Body of pancreas (tissue), 4 donors: ENCODE measurements around the gene SEPHS2.

Experiments used
- CTCF ChIP-seq, 7 experiments: fragments of 450-650 bp in 4 of 7; fragments of 200-600 bp in 3 of 7; sonication (generic) in 3 of 7; IDR thresholded peaks; one replicate each; pipeline ENCODE4 v1.5.1; 2016 to 2019; ENCODE audit warnings: antibody characterized with exemption in 7 of 7
- POLR2A ChIP-seq, 3 donors: fragments of 450-650 bp; IDR thresholded peaks; one replicate each; pipeline ENCODE4 v1.6.1; 2016; ENCODE audit warnings: antibody characterized with exemption in 3 of 3, mild to moderate bottlenecking in 2 of 3

- no peak for TF ChIP-seq CTCF (IDR thresholded peaks at IDR 0.05)
- TF ChIP-seq POLR2A (IDR thresholded peaks at IDR 0.05): no peak
Measured at GRCh38 chr16:30439720-30440348, 5.8 kb downstream of the SEPHS2 start.
